Cardiac muscle cell (in vitro differentiated cells and primary cell): Measurements from ENCODE around the gene ZNF697. TPM values are rescaled to one million over a fixed set of nuclear protein-coding genes. Genes with fewer than 3 reads are reported as not detected.

ENCODE experiments used
- DNase-seq, 2 donors: peaks; one replicate each; pipeline versions ENCODE4 v3.0.0 to v3.0.0-alpha.2; 2010 to 2017; ENCODE audit warnings: low read depth in 1 of 2, low spot score in 1 of 2
- H3K27ac ChIP-seq: fragments of 200-600 bp; sonication (generic); 2 replicates; pipeline ENCODE4 v1.5.1; 2016
- H3K27me3 ChIP-seq: fragments of 200-600 bp; sonication (generic); 2 replicates; pipeline ENCODE4 v1.6.0; 2016; ENCODE audit warnings: control low read depth
- H3K36me3 ChIP-seq: fragments of 200-600 bp; sonication (generic); 2 replicates; pipeline ENCODE4 v1.5.1; 2016; ENCODE audit warnings: control low read depth
- H3K4me1 ChIP-seq: fragments of 200-600 bp; sonication (generic); 2 replicates; pipeline ENCODE4 v1.8.1; 2017; ENCODE audit warnings: low read depth, mild to moderate bottlenecking, mixed run types
- H3K4me3 ChIP-seq: fragments of 200-600 bp; sonication (generic); 2 replicates; pipeline ENCODE4 v1.5.1; 2016; ENCODE audit warnings: mild to moderate bottlenecking
- H3K9me3 ChIP-seq: fragments of 200-600 bp; sonication (generic); 2 replicates; pipeline ENCODE4 v1.5.1; 2017; ENCODE audit warnings: low read depth, mild to moderate bottlenecking, control low read depth
- polyA plus RNA-seq: library from polyadenylated mRNA; unstranded; fragments of >200 nt; fragmentation: Nextera tagmentation; extraction: Ambion mirVana; gene quantifications from 2 replicates; pipeline ENCODE4 v1.2.1, GENCODE V29; 2016
- total RNA-seq: library from RNA; depleted of rRNA; stranded (reverse); fragments of >200 nt; gene quantifications from 2 replicates; pipeline ENCODE4 v1.2.3, GENCODE V29; 2016
- TF ChIP-seq, protein P1 (sequence below): IDR thresholded peaks from 2 replicates; pipeline ENCODE4 v1.5.1; 2012; ENCODE audit warnings: low read depth, mild to moderate bottlenecking, low read length

The ZNF697 gene
- total and polyA plus RNA-seq, 2 experiments from 2014 or later: 1.1 to 8.1 TPM

DNA sequence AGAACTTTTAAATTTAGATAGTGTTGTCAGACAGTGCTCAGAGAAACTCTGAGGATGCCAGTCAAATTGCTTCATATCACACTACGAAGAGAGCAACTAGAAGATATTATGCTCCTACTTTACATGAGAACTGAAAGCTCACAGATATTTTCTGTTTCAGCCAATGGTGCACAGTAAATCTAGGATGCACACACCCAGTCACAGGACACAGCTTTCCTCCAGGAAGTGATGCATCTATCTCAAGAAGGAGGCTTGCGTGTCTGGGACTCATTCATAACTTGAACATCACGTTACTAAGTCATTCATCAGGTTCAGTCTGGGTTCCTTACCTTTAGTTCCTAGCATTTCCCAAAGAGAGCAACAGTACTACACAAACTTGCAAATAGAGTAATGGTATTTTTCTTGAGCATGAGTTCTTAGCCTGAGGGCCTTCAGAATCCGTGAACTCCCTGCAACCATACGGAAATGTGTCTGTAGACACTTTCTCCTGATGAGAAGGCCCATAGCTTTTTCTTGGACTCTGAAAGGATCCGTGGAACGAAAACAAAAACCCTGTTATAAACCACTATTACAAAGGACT is 12.2 kb downstream of the ZNF697 start:
- no peaks in the 10 kb centered on the region for H3K27me3 ChIP-seq
- H3K9me3 ChIP-seq: no peaks in the 10 kb centered on the region
- no peak overlapping the region for H3K27ac ChIP-seq
- H3K36me3 ChIP-seq: no peaks in the 10 kb centered on the region
- TF ChIP-seq, protein P1, sequence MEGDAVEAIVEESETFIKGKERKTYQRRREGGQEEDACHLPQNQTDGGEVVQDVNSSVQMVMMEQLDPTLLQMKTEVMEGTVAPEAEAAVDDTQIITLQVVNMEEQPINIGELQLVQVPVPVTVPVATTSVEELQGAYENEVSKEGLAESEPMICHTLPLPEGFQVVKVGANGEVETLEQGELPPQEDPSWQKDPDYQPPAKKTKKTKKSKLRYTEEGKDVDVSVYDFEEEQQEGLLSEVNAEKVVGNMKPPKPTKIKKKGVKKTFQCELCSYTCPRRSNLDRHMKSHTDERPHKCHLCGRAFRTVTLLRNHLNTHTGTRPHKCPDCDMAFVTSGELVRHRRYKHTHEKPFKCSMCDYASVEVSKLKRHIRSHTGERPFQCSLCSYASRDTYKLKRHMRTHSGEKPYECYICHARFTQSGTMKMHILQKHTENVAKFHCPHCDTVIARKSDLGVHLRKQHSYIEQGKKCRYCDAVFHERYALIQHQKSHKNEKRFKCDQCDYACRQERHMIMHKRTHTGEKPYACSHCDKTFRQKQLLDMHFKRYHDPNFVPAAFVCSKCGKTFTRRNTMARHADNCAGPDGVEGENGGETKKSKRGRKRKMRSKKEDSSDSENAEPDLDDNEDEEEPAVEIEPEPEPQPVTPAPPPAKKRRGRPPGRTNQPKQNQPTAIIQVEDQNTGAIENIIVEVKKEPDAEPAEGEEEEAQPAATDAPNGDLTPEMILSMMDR: no peak
- peaks cover 14% of the 10 kb centered on the region for H3K4me1 ChIP-seq
- H3K4me3 ChIP-seq: no peak overlapping the region
- DNase-seq: peak in 1 of 2 donors; percentile 31

DNA sequence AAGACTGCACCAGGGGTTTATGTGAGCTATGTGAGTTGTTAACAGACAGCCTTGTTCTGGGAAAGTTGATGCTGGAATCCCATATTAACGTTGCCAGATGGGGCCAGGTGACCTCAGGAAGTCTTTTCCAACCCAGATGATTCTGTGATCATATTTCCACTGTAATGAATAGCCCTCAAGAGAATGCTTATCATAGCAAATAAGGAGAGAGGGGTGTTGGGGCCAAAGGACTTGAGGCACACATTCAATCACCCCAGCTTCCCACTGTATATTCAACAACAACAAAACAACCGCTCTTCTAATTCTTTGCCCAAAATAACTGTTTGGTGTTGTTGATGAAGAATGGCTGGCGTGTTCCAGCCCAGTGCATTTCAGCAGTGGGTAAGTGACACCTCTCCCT is 14.1 kb downstream of the ZNF697 start:
- no peak for DNase-seq
- Histone ChIP-seq H3K4me1 (peaks cover 15% of the 10 kb centered on the region), H3K36me3 (no peaks in the 10 kb centered on the region), H3K4me3 (no peak overlapping the region), H3K27me3 (no peaks in the 10 kb centered on the region), H3K27ac (no peak overlapping the region), H3K9me3 (no peaks in the 10 kb centered on the region)
- TF ChIP-seq, protein P1: no peak

DNA sequence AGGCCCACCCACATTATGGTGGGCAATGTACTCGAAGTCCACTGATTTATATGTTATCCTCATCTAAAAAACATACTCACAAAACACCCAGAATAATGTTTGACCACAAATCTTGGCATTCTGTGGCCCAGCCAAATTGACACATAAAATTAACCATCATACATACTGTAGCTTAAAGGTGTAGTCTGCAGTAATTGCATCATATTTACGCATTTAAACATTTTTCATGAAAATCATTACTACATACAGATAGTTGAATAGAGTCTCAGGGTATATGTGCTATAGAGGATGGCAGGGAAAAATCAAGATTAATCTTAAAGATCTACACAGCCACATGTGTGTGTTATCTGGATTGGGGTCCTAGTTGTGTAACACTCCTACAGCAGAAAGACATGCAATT is 14.5 kb downstream of the ZNF697 start:
- H3K27ac ChIP-seq: no peak overlapping the region
- H3K27me3 ChIP-seq: no peaks in the 10 kb centered on the region
- H3K4me1 ChIP-seq: peaks cover 15% of the 10 kb centered on the region
- no peak for DNase-seq
- H3K9me3 ChIP-seq: no peaks in the 10 kb centered on the region
- no peak overlapping the region for H3K4me3 ChIP-seq
- TF ChIP-seq, protein P1: no peak
- no peaks in the 10 kb centered on the region for H3K36me3 ChIP-seq

DNA sequence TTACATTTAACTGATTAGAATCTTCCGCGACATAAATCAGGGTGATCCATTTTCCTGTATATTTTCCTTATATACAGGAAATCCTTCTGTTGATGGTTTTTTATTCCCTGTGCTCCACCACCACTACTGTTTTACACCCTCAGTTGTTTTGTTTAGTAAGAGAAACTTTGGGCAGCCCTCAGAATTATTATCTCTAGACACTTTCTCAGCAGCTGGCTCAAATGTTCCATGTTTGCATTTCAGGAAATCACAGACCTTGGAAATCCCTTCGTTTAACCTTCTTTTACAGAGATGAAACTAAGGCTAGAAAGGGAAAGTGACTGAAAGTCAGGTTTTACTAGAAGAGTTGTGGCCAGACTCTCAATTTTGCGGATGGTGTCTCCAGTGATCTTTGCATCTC is 15.2 kb downstream of the ZNF697 start:
- no peak overlapping the region for H3K27ac ChIP-seq
- TF ChIP-seq, protein P1: no peak
- H3K27me3 ChIP-seq: no peaks in the 10 kb centered on the region
- no peak overlapping the region for H3K4me3 ChIP-seq
- DNase-seq: peak in 1 of 2 donors; percentile 44
- H3K9me3 ChIP-seq: no peaks in the 10 kb centered on the region
- H3K4me1 ChIP-seq: peaks cover 15% of the 10 kb centered on the region
- H3K36me3 ChIP-seq: no peaks in the 10 kb centered on the region

DNA sequence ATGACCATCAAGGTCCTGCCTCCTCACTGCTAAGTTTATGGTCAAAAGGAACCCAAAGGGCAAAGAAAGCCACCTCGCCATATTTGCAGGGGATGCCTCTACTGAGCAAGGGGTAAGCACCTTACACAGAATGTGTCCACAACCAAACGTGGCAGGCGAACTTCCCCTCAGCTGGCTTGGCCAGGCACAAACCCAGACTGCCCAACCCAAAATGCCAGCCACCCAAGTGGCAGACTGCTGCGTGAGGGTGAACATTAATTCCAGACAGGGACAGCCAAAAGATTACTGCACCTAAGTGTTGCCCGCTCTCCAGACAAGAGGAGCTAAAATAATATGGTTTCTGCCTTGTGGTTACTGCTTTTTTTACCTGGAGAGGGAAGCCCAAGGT is 16.0 kb downstream of the ZNF697 start:
- Histone ChIP-seq H3K27me3 (no peaks in the 10 kb centered on the region), H3K27ac (no peak overlapping the region), H3K9me3 (no peaks in the 10 kb centered on the region), H3K4me3 (no peak overlapping the region), H3K4me1 (peaks cover 15% of the 10 kb centered on the region), H3K36me3 (no peaks in the 10 kb centered on the region)
- no peak for DNase-seq
- TF ChIP-seq, protein P1: no peak
